ENCODE measurements around the gene CDADC1. TPM values are rescaled to one million over a fixed set of nuclear protein-coding genes. Genes with fewer than 3 reads are reported as not detected.

The CDADC1 gene
- total RNA-seq, 5 donors from 2014 or later (not counting 1 experiment from before 2014, with no cell fraction given) = 8.6 to 16.1 (median 12.5) TPM

GRCh38 chr13:49213997-49214916 is 33.5 kb upstream of the CDADC1 start:
- Histone ChIP-seq H3K9me3 (no peaks in the 10 kb centered on the region), H3K27me3 (replicated peaks in 1 of 2; ENCODE audit: control insufficient read depth in 2 of 2, extremely low read depth in 1 of 2, insufficient read depth in 2 of 2, low read length in 1 of 2) (peaks cover 0 to 25% of the 10 kb centered on the region in 2 experiments), H3K27ac (ENCODE audit: low read length) (no peak overlapping the region), H3K4me3 (ENCODE audit: control insufficient read depth in 1 of 2, extremely low read depth in 1 of 2, low read length in 1 of 2) (no peak overlapping the region), H3K4me1 (ENCODE audit: control insufficient read depth in 1 of 2, extremely low read depth in 1 of 2, insufficient read depth in 2 of 2, low read length in 2 of 2) (peaks cover 0 to 9% of the 10 kb centered on the region in 2 experiments), H3K36me3 (ENCODE audit: control insufficient read depth in 2 of 2, extremely low read depth in 1 of 2, insufficient read depth in 1 of 2, low read length in 1 of 2) (peaks cover 0 to 3% of the 10 kb centered on the region in 2 donors)
- ATAC-seq (replicated peaks in 1 of 4) (no peak), DNase-seq (no peak)
- Mint-ChIP-seq H3K27me3 (peaks cover 23 to 29% of the 10 kb centered on the region in 2 donors), H3K36me3 (peaks cover 14% of the 10 kb centered on the region), H3K4me1 (peaks cover 11 to 21% (median 17%) of the 10 kb centered on the region in 3 donors), H3K27ac (peak overlapping the region in 1 of 2 donors; percentile 49), H3K4me3 (no peak overlapping the region), H3K9me3 (no peaks in the 10 kb centered on the region)
- WGBS (ENCODE audit: insufficient coverage) = 70% methylated on average over 3 of the region's 6 CpGs
- ChIA-PET CTCF (interaction anchor here in 1 of 2 donors (0.6 to 1.5 kb wide), 7 partner anchors 11 to 1226 kb away, joined by 3 to 11 read pairs (median 3); partner anchors contain the start of gene CDADC1), POLR2A (no interaction called here)

- peaks cover 0 to 32% of the 10 kb centered on the region in 2 experiments for H3K27me3 ChIP-seq (replicated peaks in 1 of 2; ENCODE audit: control insufficient read depth in 2 of 2, extremely low read depth in 1 of 2, insufficient read depth in 2 of 2, low read length in 1 of 2)
- POLR2A ChIA-PET = no interaction called here
- H3K36me3 ChIP-seq (ENCODE audit: control insufficient read depth in 2 of 2, extremely low read depth in 1 of 2, insufficient read depth in 1 of 2, low read length in 1 of 2) = no peaks in the 10 kb centered on the region
- Mint-ChIP-seq H3K36me3 (peaks cover 11% of the 10 kb centered on the region), H3K4me3 (no peak overlapping the region), H3K27me3 (peaks cover 29 to 34% of the 10 kb centered on the region in 2 donors), H3K9me3 (no peaks in the 10 kb centered on the region), H3K27ac (peak overlapping the region; percentile 49 to 59), H3K4me1 (peaks cover 11 to 26% (median 19%) of the 10 kb centered on the region in 3 donors)
- no peaks in the 10 kb centered on the region for H3K9me3 ChIP-seq
- no peak overlapping the region for H3K4me3 ChIP-seq (ENCODE audit: control insufficient read depth in 1 of 2, extremely low read depth in 1 of 2, low read length in 1 of 2)
- WGBS (ENCODE audit: insufficient coverage) = 100% methylated on average over 1 of the region's 6 CpGs
- CTCF ChIA-PET = interaction anchor here in 1 of 2 donors (0.6 to 1.5 kb wide), 9 partner anchors 9 to 1226 kb away, joined by 3 to 11 read pairs (median 3); partner anchors contain the start of gene CDADC1
- H3K27ac ChIP-seq (ENCODE audit: low read length) = no peak overlapping the region
- peak; percentile 74 to 88 (median 86) for ATAC-seq (replicated peaks in 1 of 4)
- peak in 33 of 35 experiments; percentile 17 to 63 (median 42) for DNase-seq
- H3K4me1 ChIP-seq (ENCODE audit: control insufficient read depth in 1 of 2, extremely low read depth in 1 of 2, insufficient read depth in 2 of 2, low read length in 2 of 2) = peaks cover 0 to 14% of the 10 kb centered on the region in 2 experiments
Observed at GRCh38 chr13:49214917-49215376, 32.8 kb upstream of the CDADC1 start.

GRCh38 chr13:49216334-49216733 is 31.4 kb upstream of the CDADC1 start:
- H3K27me3 ChIP-seq (replicated peaks in 1 of 2; ENCODE audit: control insufficient read depth in 2 of 2, extremely low read depth in 1 of 2, insufficient read depth in 2 of 2, low read length in 1 of 2) = peaks cover 0 to 43% of the 10 kb centered on the region in 2 experiments
- ATAC-seq (replicated peaks in 1 of 4) (no peak), DNase-seq (no peak)
- peaks cover 32 to 37% of the 10 kb centered on the region in 2 donors for H3K27me3 Mint-ChIP-seq
- WGBS (ENCODE audit: insufficient coverage) = 76% methylated on average over 3 of the region's 6 CpGs
- ChIA-PET POLR2A (no interaction called here), CTCF (no interaction called here)
- H3K27ac Mint-ChIP-seq = no peak overlapping the region
- no peaks in the 10 kb centered on the region for H3K9me3 ChIP-seq
- peaks cover 0 to 25% of the 10 kb centered on the region in 2 experiments for H3K4me1 ChIP-seq (ENCODE audit: control insufficient read depth in 1 of 2, extremely low read depth in 1 of 2, insufficient read depth in 2 of 2, low read length in 2 of 2)
- H3K36me3 Mint-ChIP-seq = peaks cover 11% of the 10 kb centered on the region
- peaks cover 12 to 28% (median 23%) of the 10 kb centered on the region in 3 donors for H3K4me1 Mint-ChIP-seq
- H3K36me3 ChIP-seq (ENCODE audit: control insufficient read depth in 2 of 2, extremely low read depth in 1 of 2, insufficient read depth in 1 of 2, low read length in 1 of 2) = no peaks in the 10 kb centered on the region
- H3K27ac ChIP-seq (ENCODE audit: low read length) = no peak overlapping the region
- H3K9me3 Mint-ChIP-seq = no peaks in the 10 kb centered on the region
- no peak overlapping the region for H3K4me3 ChIP-seq (ENCODE audit: control insufficient read depth in 1 of 2, extremely low read depth in 1 of 2, low read length in 1 of 2)
- H3K4me3 Mint-ChIP-seq = no peak overlapping the region

- peaks cover 0 to 26% of the 10 kb centered on the region in 2 experiments for H3K4me1 ChIP-seq (ENCODE audit: control insufficient read depth in 1 of 2, extremely low read depth in 1 of 2, insufficient read depth in 2 of 2, low read length in 2 of 2)
- DNase-seq = no peak
- 86% methylated on average over 15 of the region's 17 CpGs for WGBS (ENCODE audit: insufficient coverage)
- H3K27ac Mint-ChIP-seq = no peak overlapping the region
- H3K36me3 ChIP-seq (ENCODE audit: control insufficient read depth in 2 of 2, extremely low read depth in 1 of 2, insufficient read depth in 1 of 2, low read length in 1 of 2) = no peaks in the 10 kb centered on the region
- no peak overlapping the region for H3K27ac ChIP-seq (ENCODE audit: low read length)
- peaks cover 13 to 33% (median 25%) of the 10 kb centered on the region in 3 donors for H3K4me1 Mint-ChIP-seq
- no peak for ATAC-seq (replicated peaks in 1 of 4)
- ChIA-PET POLR2A (no interaction called here), CTCF (no interaction called here)
- H3K27me3 ChIP-seq (replicated peaks in 1 of 2; ENCODE audit: control insufficient read depth in 2 of 2, extremely low read depth in 1 of 2, insufficient read depth in 2 of 2, low read length in 1 of 2) = peaks cover 2 to 50% of the 10 kb centered on the region in 2 experiments
- H3K4me3 Mint-ChIP-seq = peak overlapping the region in 1 of 3 donors; percentile 77
- peaks cover 3% of the 10 kb centered on the region for H3K36me3 Mint-ChIP-seq
- no peaks in the 10 kb centered on the region for H3K9me3 Mint-ChIP-seq
- H3K4me3 ChIP-seq (ENCODE audit: control insufficient read depth in 1 of 2, extremely low read depth in 1 of 2, low read length in 1 of 2) = no peak overlapping the region
- no peaks in the 10 kb centered on the region for H3K9me3 ChIP-seq
- peaks cover 47 to 53% of the 10 kb centered on the region in 2 donors for H3K27me3 Mint-ChIP-seq
Observed at GRCh38 chr13:49217962-49218492, 29.7 kb upstream of the CDADC1 start.

- ATAC-seq (replicated peaks in 1 of 4) (no peak), DNase-seq (no peak)
Observed at GRCh38 chr13:49218493-49219051, 29.2 kb upstream of the CDADC1 start.

GRCh38 chr13:49219647-49220035 is 28.1 kb upstream of the CDADC1 start:
- peak overlapping the region; percentile 51 to 77 (median 65) for H3K4me3 Mint-ChIP-seq
- H3K9me3 ChIP-seq = no peaks in the 10 kb centered on the region
- no peak overlapping the region for H3K27ac Mint-ChIP-seq
- H3K9me3 Mint-ChIP-seq = no peaks in the 10 kb centered on the region
- ChIA-PET POLR2A (no interaction called here), CTCF (interaction anchor here in 1 of 2 donors (0.6 kb wide), 1 partner anchor 55 kb away, joined by 6 read pairs; no protein-coding TSS in a partner anchor)
- no peak overlapping the region for H3K27ac ChIP-seq (ENCODE audit: low read length)
- H3K36me3 Mint-ChIP-seq = peaks cover 3% of the 10 kb centered on the region
- peaks cover 50 to 53% of the 10 kb centered on the region in 2 donors for H3K27me3 Mint-ChIP-seq
- no peaks in the 10 kb centered on the region for H3K36me3 ChIP-seq (ENCODE audit: control insufficient read depth in 2 of 2, extremely low read depth in 1 of 2, insufficient read depth in 1 of 2, low read length in 1 of 2)
- peaks cover 2 to 53% of the 10 kb centered on the region in 2 experiments for H3K27me3 ChIP-seq (replicated peaks in 1 of 2; ENCODE audit: control insufficient read depth in 2 of 2, extremely low read depth in 1 of 2, insufficient read depth in 2 of 2, low read length in 1 of 2)
- peak overlapping the region in 1 of 2 donors; percentile 55 for H3K4me3 ChIP-seq (ENCODE audit: control insufficient read depth in 1 of 2, extremely low read depth in 1 of 2, low read length in 1 of 2)
- ATAC-seq (replicated peaks in 1 of 4) (peak in 2 of 4 experiments; percentile 5 to 15), DNase-seq (no peak)
- H3K4me1 ChIP-seq (ENCODE audit: control insufficient read depth in 1 of 2, extremely low read depth in 1 of 2, insufficient read depth in 2 of 2, low read length in 2 of 2) = peaks cover 0 to 24% of the 10 kb centered on the region in 2 experiments
- 38% methylated on average over 14 of the region's 17 CpGs for WGBS (ENCODE audit: insufficient coverage)
- H3K4me1 Mint-ChIP-seq = peaks cover 9 to 27% (median 23%) of the 10 kb centered on the region in 3 donors

More at GRCh38 chr13:49218493-49219051, 29.2 kb upstream of the CDADC1 start:
- H3K36me3 Mint-ChIP-seq = peaks cover 3% of the 10 kb centered on the region
- POLR2A ChIA-PET = no interaction called here
- peaks cover 0 to 26% of the 10 kb centered on the region in 2 experiments for H3K4me1 ChIP-seq (ENCODE audit: control insufficient read depth in 1 of 2, extremely low read depth in 1 of 2, insufficient read depth in 2 of 2, low read length in 2 of 2)
- peak overlapping the region in 1 of 3 donors; percentile 77 for H3K4me3 Mint-ChIP-seq
- H3K36me3 ChIP-seq (ENCODE audit: control insufficient read depth in 2 of 2, extremely low read depth in 1 of 2, insufficient read depth in 1 of 2, low read length in 1 of 2) = no peaks in the 10 kb centered on the region
- no peak overlapping the region for H3K27ac Mint-ChIP-seq
- H3K9me3 Mint-ChIP-seq = no peaks in the 10 kb centered on the region
- 83% methylated on average over 20 of the region's 25 CpGs for WGBS (ENCODE audit: insufficient coverage)
- H3K27me3 ChIP-seq (replicated peaks in 1 of 2; ENCODE audit: control insufficient read depth in 2 of 2, extremely low read depth in 1 of 2, insufficient read depth in 2 of 2, low read length in 1 of 2) = peaks cover 2 to 50% of the 10 kb centered on the region in 2 experiments
- no peaks in the 10 kb centered on the region for H3K9me3 ChIP-seq
- no peak overlapping the region for H3K27ac ChIP-seq (ENCODE audit: low read length)
- H3K27me3 Mint-ChIP-seq = peaks cover 47 to 53% of the 10 kb centered on the region in 2 donors
- H3K4me3 ChIP-seq (ENCODE audit: control insufficient read depth in 1 of 2, extremely low read depth in 1 of 2, low read length in 1 of 2) = peak overlapping the region in 1 of 2 donors; percentile 5
- H3K4me1 Mint-ChIP-seq = peaks cover 13 to 33% (median 25%) of the 10 kb centered on the region in 3 donors
- CTCF ChIA-PET = no interaction called here
